ENCODE data around the gene FAM156A.
"Not testable (repeated sequence)": the region's sequence is repeated elsewhere in the genome, so short reads cannot be mapped to it uniquely, and the experiment has no call there.

Gene FAM156A, protein sequence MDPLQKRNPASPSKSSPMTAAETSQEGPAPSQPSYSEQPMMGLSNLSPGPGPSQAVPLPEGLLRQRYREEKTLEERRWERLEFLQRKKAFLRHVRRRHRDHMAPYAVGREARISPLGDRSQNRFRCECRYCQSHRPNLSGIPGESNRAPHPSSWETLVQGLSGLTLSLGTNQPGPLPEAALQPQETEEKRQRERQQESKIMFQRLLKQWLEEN

GRCh38 chrX:52958113-52958959 is at the start of gene FAM156A:
Gene FAM156A, minus strand, starts transcription at chrX:52958518. Its CDS starts 9,930 bp downstream, at chrX:52948588.
- DNase-seq = not testable (repeated sequence)

DNA sequence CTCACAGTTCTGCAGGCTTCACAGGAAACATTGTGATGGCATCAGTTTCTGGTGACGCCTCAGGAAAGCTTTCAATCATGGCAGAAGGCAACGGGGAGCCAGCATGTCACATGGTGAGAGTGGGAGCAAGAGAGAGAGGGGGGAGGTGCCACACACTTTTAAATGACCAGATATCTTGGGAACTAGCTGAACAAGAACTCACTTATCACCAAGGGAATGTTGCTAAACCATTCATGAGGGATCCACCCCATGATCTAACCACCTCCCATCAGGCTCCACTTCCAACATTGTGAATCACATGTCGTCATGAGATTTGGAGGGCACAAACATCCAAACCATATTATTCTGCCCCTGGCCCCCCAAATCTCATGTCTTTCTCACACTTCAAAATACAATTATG is 47.0 kb upstream of the FAM156A start:
- DNase-seq = no peak

DNA sequence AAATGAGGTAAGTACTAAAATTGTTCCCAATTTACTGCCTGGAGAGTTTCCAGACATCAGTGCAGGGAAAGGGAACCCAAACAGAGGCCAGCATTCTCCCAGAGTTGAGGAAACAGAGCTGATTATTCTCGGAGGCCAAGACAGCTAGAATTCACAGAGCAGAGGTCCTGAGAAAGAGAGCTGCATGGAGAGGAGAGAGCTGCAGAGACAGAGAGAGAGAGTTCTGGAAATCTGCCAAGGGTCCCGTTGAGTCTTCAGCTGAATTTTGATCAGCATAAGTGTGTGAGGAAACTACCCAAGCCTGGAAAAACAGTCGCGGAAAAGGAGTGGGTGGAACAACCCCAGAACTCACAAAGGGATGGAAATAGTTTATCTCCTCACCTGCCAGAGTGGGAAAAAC is 46.5 kb upstream of the FAM156A start:
- no peak for DNase-seq

GRCh38 chrX:53004038-53004437 is 45.7 kb upstream of the FAM156A start:
- no peak for DNase-seq

DNA sequence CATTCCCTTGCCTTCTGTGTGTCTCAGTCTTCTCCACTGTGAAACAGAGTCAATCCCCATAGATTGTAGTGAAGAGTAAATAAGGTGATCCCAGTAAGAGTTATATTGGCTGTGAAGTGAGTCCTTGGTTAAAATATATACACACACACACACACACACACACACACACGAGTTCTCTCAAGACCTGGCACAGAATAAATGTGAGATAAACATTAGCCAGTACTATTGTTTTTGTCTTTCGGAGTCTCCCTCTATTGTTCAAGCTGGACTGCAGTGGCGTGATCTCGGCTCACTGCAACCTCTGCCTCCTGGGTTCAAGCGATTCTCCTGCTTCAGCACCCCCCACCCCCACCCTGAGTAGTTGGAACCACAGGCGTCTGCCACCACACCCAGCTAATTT is 44.8 kb upstream of the FAM156A start:
- DNase-seq = no peak

- DNase-seq = no peak
Observed at GRCh38 chrX:53001958-53002357, 43.6 kb upstream of the FAM156A start.

DNA sequence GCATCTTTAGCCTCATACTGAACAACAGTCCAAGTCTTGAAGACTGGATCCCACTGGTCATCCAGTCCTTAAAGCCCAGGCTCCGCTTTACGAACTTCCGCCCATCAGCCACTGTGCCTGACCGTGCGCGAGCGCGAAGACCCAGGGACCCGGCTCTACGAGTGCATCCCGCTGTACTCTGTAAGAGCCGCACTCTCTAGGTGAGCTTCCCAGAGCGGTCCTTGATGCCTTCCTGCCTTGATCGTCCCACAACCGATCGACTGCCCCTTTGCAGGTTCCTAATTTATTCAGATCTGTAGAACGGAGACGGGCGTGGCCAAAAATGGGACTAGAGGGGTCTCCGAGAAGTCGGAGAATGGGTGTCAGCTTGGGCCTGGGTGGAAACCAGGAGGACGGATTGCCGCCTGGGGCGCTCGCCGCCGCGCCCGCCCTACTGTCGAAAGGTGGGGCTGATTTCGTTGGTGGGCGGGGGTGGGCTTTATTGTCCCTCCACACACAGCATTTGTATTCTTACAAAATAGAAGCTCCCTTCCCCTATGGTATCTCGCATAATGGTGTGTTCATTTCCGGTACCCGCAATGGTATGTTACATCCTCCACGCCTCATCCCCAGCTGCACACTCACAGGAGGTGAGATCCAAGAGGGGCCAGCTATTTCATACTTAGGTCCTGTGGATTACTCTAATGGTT is 42.3 kb upstream of the FAM156A start:
- DNase-seq = no peak

- no peak for DNase-seq
Observed at GRCh38 chrX:52995987-52996331, 37.6 kb upstream of the FAM156A start.

DNA sequence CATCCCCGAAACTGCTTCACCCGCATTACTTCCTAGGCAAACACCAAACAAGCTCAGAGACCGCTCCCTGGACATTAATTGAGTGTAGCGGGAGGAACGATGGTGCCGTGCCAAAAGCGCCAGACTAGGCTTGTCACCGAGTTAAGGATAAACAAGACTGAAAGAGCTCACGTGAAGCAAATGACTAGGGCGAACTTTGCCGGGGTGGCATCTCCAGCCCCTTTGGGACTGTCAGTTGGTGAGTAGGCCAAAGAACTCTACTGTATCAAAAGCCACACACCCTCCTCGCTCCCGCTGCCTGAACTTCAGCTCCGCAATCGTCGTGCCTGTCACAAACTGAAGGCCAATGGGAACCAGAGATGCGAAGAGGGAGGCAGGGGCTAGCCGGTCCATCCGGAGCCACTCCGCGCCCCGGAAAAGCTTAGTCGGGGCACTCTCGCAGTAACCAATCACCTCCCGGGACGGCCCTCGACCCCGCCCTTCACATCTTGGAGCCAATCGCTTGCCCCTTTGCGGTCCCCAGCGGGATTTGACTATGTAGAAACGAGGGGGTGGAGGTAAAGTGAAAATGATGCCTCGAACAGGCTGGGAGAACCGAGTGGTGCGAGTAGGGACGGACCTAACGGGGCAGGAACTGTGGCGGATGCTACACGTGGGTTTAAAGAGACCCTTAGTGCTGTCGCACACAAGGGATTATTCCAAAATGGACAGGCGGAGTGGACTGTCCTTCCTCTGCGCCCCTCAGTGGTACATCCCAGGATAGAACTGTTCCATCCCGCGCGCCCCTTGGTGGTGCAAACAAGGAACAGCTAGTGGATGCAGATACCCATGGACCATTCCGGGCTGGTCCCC is 37.0 kb upstream of the FAM156A start:
- peak; percentile 93 to 94 for DNase-seq

DNA sequence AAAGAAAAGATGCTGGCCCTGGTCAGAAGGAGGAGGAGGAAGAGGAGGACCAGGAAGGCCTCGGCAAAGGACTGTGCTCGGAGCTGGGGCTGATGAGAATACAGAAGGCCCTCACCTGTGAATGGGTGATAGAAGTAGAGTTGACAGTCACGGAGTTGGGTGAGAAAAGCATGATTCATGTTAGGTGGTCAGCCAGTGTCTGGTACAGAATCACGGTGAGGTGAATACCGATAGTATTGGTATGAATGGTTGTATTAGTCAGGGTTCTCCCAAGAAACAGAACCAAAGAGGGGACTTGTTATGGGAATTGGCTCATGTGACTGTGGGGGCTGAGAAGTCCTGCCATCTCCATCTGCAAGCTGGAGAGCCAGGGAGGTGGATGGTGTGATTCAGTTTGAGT is 32.5 kb upstream of the FAM156A start:
- DNase-seq = no peak

DNA sequence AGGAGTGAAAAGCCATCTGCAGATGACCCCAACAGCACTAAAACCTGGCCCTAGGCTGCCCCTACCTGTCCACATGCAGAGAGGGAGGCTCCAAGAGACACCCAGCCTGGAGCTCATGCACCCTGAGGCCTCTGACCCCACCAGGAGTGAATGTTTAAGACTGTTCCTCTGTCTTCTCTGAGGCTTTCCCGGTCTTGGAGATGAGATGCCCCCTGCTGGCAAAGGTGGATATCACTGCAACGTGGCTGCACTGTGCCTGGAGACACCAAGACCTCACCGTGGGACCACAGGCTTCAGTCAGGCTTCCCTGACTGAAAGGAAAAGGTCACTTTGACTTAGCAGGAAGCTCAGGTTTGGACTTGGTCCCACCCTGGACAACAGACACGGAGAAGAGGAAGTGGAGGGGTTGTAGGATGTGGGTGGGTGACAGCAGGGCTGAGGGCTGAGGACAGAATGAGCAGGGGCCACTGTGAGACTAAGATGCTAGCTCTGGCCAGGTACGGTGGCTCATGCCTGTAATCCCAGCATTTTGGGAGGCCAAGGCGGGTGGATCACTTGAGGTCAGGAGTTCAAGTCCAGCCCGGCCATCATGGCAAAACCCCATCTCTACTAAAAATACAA is 31.8 kb upstream of the FAM156A start:
- peak; percentile 44 to 61 for DNase-seq

DNA sequence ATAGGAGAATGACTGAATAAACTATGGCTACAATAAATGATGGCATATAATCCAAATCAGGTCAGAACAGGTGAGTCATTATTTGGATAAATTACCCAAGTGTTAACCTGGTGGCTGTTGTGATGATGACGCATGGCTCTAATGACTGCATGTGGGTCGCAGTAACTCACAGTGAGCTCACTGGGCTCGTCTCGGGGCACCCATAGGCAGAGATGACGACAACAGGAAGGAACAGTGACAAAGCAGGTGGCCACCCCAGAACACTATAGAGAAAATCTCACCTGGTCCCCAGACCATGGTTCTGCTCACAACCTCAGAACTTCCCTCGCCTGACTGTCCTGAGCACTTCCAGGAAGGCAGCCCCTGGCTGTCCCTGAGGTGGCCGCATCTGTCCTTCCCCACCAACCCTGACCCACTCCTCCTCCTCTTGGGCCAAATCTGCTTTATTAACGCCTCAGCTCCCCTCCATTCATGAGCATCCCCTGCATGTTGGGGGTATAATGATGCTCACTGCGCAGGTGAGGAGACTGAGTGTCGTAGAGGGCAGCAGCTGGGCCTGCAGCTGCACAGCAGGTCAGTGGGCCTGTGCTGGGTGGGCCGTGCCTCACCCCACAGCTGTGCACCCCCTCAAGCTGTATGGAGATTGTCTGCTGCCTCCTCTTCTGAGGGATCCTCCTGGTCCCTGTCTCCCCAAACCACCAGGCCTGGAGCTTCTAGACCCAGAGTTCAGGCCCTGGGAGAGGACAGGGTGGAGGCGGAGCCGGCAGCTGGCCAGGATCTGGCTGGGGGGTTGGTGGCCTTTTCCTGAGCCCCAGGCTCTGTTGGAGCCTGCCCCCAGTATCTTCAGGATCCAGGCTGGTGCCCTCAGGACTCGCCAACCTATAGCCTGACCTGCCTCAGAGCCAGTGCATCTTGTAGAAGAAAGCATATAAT is 30.9 kb upstream of the FAM156A start:
- DNase-seq = no peak

DNA sequence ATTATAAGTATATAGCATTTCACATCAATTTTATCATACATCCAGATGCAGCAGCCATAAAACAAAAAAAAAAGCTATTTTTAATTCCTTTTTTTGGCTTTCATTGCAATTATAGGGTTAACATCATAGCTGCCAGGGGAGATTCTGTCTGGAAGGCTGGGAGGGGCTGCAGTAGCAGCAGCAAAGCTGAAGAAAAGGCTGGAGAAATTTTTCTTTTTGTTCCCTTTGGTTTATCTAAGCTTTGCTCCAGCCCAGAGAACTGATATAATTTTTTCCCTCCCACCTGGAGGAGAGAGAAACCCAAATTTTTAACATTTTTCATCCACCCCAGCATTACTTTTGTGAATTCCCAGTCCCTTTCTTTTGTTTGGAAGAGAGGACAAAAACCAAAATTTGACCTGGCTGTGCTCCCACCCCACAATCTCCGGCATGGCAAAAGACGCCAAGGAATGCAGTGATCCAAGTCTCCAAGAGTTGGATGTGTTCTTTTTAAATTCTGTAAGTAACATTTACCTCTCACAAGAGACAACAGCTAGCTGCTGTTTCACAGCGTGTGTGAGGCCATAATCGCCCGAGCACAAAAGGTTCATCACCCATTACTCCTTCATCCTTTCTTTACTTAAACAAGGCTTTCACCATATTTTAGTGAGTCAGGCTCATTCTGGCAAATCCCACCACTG is 25.1 kb upstream of the FAM156A start:
- DNase-seq = no peak

DNA sequence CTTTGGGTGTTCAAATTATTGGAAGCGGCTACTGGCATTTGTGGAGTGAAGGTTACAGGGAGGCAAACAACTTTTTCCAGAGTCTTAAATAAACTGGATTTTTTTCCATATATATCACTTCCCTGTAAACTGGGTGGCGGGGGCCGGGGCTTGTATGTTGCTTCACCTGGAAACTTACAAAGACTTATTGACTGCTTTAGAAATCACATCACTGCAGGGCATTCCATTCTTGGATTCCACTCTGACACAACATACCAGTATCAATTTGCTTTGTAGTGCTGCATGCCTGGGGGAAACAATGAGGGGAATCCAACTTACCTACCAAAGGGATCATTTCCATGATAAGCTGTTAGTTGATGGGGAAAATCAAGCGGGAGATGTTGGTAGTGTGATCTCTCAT is 21.7 kb upstream of the FAM156A start:
- no peak for DNase-seq

GRCh38 chrX:52979568-52979967 is 21.2 kb upstream of the FAM156A start:
- DNase-seq = no peak

- no peak for DNase-seq
Observed at GRCh38 chrX:52977953-52978352, 19.6 kb upstream of the FAM156A start.

- DNase-seq = not testable (repeated sequence)
Observed at GRCh38 chrX:52975576-52975975, 17.3 kb upstream of the FAM156A start.

DNA sequence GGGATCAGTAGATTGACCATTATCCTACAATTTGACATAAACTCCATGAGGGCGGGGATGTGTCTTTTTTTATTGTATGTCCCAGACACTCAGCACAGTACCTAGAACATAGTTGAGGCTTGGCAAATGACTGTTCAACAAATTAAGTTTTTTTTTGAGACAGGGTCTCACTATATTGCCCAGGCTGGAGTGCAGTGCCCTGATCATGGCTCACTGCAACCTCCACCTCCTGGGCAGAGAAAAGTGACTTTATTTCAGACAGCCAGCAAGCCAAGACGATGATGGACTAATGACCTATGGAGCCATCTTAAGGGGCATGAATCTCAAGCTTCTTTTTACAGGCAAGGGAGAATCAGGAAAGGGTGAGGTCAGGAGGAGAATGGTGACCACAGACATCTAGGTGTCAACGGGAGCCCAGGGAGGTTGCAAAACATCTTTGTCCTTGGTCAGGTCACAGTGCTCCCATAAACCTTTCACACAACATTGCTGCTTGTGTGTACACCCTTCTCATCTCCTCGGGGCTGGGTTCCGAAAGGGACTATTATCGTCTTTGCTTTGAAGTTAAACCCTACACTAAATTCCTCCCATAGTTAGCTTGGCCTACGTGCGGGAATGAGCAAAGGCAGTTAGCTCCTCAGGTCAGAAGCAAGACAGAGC is 16.1 kb upstream of the FAM156A start:
- not testable (repeated sequence) for DNase-seq

GRCh38 chrX:52967922-52968321 is 9.6 kb upstream of the FAM156A start:
- not testable (repeated sequence) for DNase-seq

Data from CD4-positive, alpha-beta T cell treated with Interleukin-1 beta for 1 hour (primary cell).